A549 treated with AZD9567 at 1 μM for 4 hours (cell line): Measurements from ENCODE around the gene CCDC160. TPM values are rescaled to one million over a fixed set of nuclear protein-coding genes. Genes with fewer than 3 reads are reported as not detected.

Source experiments
- total RNA-seq: library from RNA; stranded (reverse); fragments of 200-300 nt; extraction: Qiagen RNA extraction; gene quantifications from 5 replicates; pipeline ENCODE4 v1.2.3, GENCODE V29; 2022; ENCODE audit not compliant: insufficient read depth

CCDC160 gene
- not detected in 5 replicates for total RNA-seq

GRCh38 chrX:134236626-134237614 lies at the start of gene CCDC160:
Gene CCDC160 (plus strand): TSS chrX:134237182. CDS start chrX:134244801, 7,619 bp downstream.

Other genes with a start within 250 kb of the CCDC160 start
- gene PHF6, start 136.1 kb downstream of the CCDC160 start, total RNA-seq = 9.9 to 15.8 TPM (median 14.4 TPM) in 5 replicates
- 102 to 135 TPM (median 105 TPM) in 5 replicates for gene HPRT1, start 223.0 kb downstream of the CCDC160 start, total RNA-seq